ENCODE results near the gene RPL12. TPM values are rescaled to one million over a fixed set of nuclear protein-coding genes. Genes with fewer than 3 reads are reported as not detected.
"Not testable (repeated sequence)": the region's sequence is repeated elsewhere in the genome, so short reads cannot be mapped to it uniquely, and the experiment has no call there.

The RPL12 gene
- total RNA-seq, 1 experiment from 2014 or later: 4,429 TPM

GRCh38 chr9:127488946-127489345, 37.7 kb upstream of the RPL12 start:
- H3K4me3 ChIP-seq: no peak overlapping the region
- H3K36me3 ChIP-seq: no peaks in the 10 kb centered on the region
- H3K27me3 ChIP-seq: no peaks in the 10 kb centered on the region
- no peaks in the 10 kb centered on the region for H3K9me3 ChIP-seq (replicated peaks)
- H3K4me1 ChIP-seq: no peaks in the 10 kb centered on the region
- DNase-seq: no peak
- no peak overlapping the region for H3K27ac ChIP-seq

GRCh38 chr9:127485995-127486394, 34.8 kb upstream of the RPL12 start:
- Histone ChIP-seq H3K27me3 (no peaks in the 10 kb centered on the region), H3K27ac (no peak overlapping the region), H3K4me3 (no peak overlapping the region), H3K36me3 (no peaks in the 10 kb centered on the region; the same call in 1 of the 2 replicates), H3K9me3 (replicated peaks) (no peaks in the 10 kb centered on the region), H3K4me1 (no peaks in the 10 kb centered on the region)
- no peak for DNase-seq

- H3K4me1 ChIP-seq: no peaks in the 10 kb centered on the region
- H3K27ac ChIP-seq: no peak overlapping the region
- no peaks in the 10 kb centered on the region for H3K27me3 ChIP-seq
- no peaks in the 10 kb centered on the region; the same call in 1 of the 2 replicates for H3K36me3 ChIP-seq
- no peak overlapping the region for H3K4me3 ChIP-seq
- DNase-seq: no peak
- H3K9me3 ChIP-seq (replicated peaks): no peaks in the 10 kb centered on the region
Observed at GRCh38 chr9:127482662-127483061, 31.5 kb upstream of the RPL12 start.

GRCh38 chr9:127479507-127480081, 28.4 kb upstream of the RPL12 start:
- no peak overlapping the region for H3K27ac ChIP-seq
- no peak overlapping the region for H3K4me3 ChIP-seq
- H3K4me1 ChIP-seq: no peaks in the 10 kb centered on the region
- H3K27me3 ChIP-seq: no peaks in the 10 kb centered on the region
- peaks cover 4% of the 10 kb centered on the region; the same call in 1 of the 2 replicates for H3K36me3 ChIP-seq
- no peaks in the 10 kb centered on the region for H3K9me3 ChIP-seq (replicated peaks)
- DNase-seq: no peak

- no peak overlapping the region for H3K4me3 ChIP-seq
- H3K4me1 ChIP-seq: no peaks in the 10 kb centered on the region
- DNase-seq: no peak
- H3K27ac ChIP-seq: no peak overlapping the region
- H3K27me3 ChIP-seq: no peaks in the 10 kb centered on the region
- no peaks in the 10 kb centered on the region for H3K9me3 ChIP-seq (replicated peaks)
- peaks cover 4% of the 10 kb centered on the region; the same call in 1 of the 2 replicates for H3K36me3 ChIP-seq
Observed at GRCh38 chr9:127474592-127474991, 23.4 kb upstream of the RPL12 start.

- H3K4me1 ChIP-seq: no peaks in the 10 kb centered on the region
- H3K4me3 ChIP-seq: no peak overlapping the region
- H3K36me3 ChIP-seq: peaks cover 4% of the 10 kb centered on the region; the same call in 1 of the 2 replicates
- H3K9me3 ChIP-seq (replicated peaks): no peaks in the 10 kb centered on the region
- no peaks in the 10 kb centered on the region for H3K27me3 ChIP-seq
- no peak for DNase-seq
- no peak overlapping the region for H3K27ac ChIP-seq
Observed at GRCh38 chr9:127473932-127474331, 22.7 kb upstream of the RPL12 start.

- Histone ChIP-seq H3K4me1 (no peaks in the 10 kb centered on the region), H3K9me3 (replicated peaks) (no peaks in the 10 kb centered on the region), H3K27ac (no peak overlapping the region), H3K27me3 (no peaks in the 10 kb centered on the region), H3K4me3 (no peak overlapping the region), H3K36me3 (peaks cover 4% of the 10 kb centered on the region; the same call in 1 of the 2 replicates)
- no peak for DNase-seq
Observed at GRCh38 chr9:127473501-127473900, 22.3 kb upstream of the RPL12 start.

GRCh38 chr9:127470662-127471061, 19.5 kb upstream of the RPL12 start:
- H3K27ac ChIP-seq: no peak overlapping the region
- H3K36me3 ChIP-seq: peaks cover 6% of the 10 kb centered on the region; the same call in 1 of the 2 replicates
- no peak for DNase-seq
- H3K4me1 ChIP-seq: no peaks in the 10 kb centered on the region
- no peaks in the 10 kb centered on the region for H3K27me3 ChIP-seq
- no peaks in the 10 kb centered on the region for H3K9me3 ChIP-seq (replicated peaks)
- H3K4me3 ChIP-seq: no peak overlapping the region

GRCh38 chr9:127467621-127468020, 16.4 kb upstream of the RPL12 start:
- H3K36me3 ChIP-seq: peaks cover 4% of the 10 kb centered on the region; the same call in 1 of the 2 replicates
- no peaks in the 10 kb centered on the region for H3K9me3 ChIP-seq (replicated peaks)
- DNase-seq: no peak
- no peaks in the 10 kb centered on the region for H3K27me3 ChIP-seq
- H3K27ac ChIP-seq: no peak overlapping the region
- H3K4me3 ChIP-seq: no peak overlapping the region
- peaks cover 10% of the 10 kb centered on the region for H3K4me1 ChIP-seq

GRCh38 chr9:127466407-127466917, 15.3 kb upstream of the RPL12 start:
- H3K36me3 ChIP-seq; H3K27me3 ChIP-seq; H3K9me3 ChIP-seq (replicated peaks); DNase-seq; H3K4me3 ChIP-seq; H3K27ac ChIP-seq: not testable (repeated sequence)
- peaks cover 12% of the 10 kb centered on the region for H3K4me1 ChIP-seq

GRCh38 chr9:127463911-127464310, 12.7 kb upstream of the RPL12 start:
- Histone ChIP-seq H3K36me3 (peaks cover 8% of the 10 kb centered on the region; the same call in 1 of the 2 replicates), H3K4me1 (peaks cover 18% of the 10 kb centered on the region), H3K4me3 (no peak overlapping the region), H3K9me3 (replicated peaks) (no peaks in the 10 kb centered on the region), H3K27ac (peak overlapping the region; percentile 37), H3K27me3 (no peaks in the 10 kb centered on the region)
- peak; percentile 64 to 65 for DNase-seq

- H3K4me3 ChIP-seq: no peak overlapping the region
- peaks cover 8% of the 10 kb centered on the region; the same call in 1 of the 2 replicates for H3K36me3 ChIP-seq
- H3K9me3 ChIP-seq (replicated peaks): no peaks in the 10 kb centered on the region
- H3K27ac ChIP-seq: peak overlapping the region; percentile 37
- no peaks in the 10 kb centered on the region for H3K27me3 ChIP-seq
- peaks cover 18% of the 10 kb centered on the region for H3K4me1 ChIP-seq
- peak in 1 of 2 experiments; percentile 25 for DNase-seq
Observed at GRCh38 chr9:127463382-127463781, 12.2 kb upstream of the RPL12 start.

GRCh38 chr9:127458921-127459320, 7.7 kb upstream of the RPL12 start:
- DNase-seq: peak; percentile 28 to 52
- Histone ChIP-seq H3K4me1 (peaks cover 15% of the 10 kb centered on the region), H3K27me3 (no peaks in the 10 kb centered on the region), H3K9me3 (replicated peaks) (no peaks in the 10 kb centered on the region), H3K4me3 (no peak overlapping the region), H3K36me3 (peaks cover 4% of the 10 kb centered on the region; the same call in 1 of the 2 replicates), H3K27ac (no peak overlapping the region)

GRCh38 chr9:127457191-127457878, 6.1 kb upstream of the RPL12 start:
- peaks cover 12% of the 10 kb centered on the region; the same call in 1 of the 2 replicates for H3K4me1 ChIP-seq
- H3K4me3 ChIP-seq: no peak overlapping the region
- H3K27ac ChIP-seq: no peak overlapping the region
- peaks cover 4% of the 10 kb centered on the region; the same call in 1 of the 2 replicates for H3K36me3 ChIP-seq
- H3K9me3 ChIP-seq (replicated peaks): no peaks in the 10 kb centered on the region
- DNase-seq: no peak
- H3K27me3 ChIP-seq: no peaks in the 10 kb centered on the region

- H3K4me1 ChIP-seq: peaks cover 4% of the 10 kb centered on the region; the same call in 1 of the 2 replicates
- no peak overlapping the region for H3K4me3 ChIP-seq
- no peak for DNase-seq
- no peak overlapping the region for H3K27ac ChIP-seq
- H3K27me3 ChIP-seq: no peaks in the 10 kb centered on the region
- peaks cover 10% of the 10 kb centered on the region for H3K36me3 ChIP-seq
- H3K9me3 ChIP-seq (replicated peaks): no peaks in the 10 kb centered on the region
Observed at GRCh38 chr9:127455324-127455992, 4.3 kb upstream of the RPL12 start.
